ENCODE results near the gene FAM136A. TPM values are rescaled to one million over a fixed set of nuclear protein-coding genes. Genes with fewer than 3 reads are reported as not detected.
A peak's percentile ranks its signal among the peaks of the same experiment; 100 is the strongest.
"Not testable (repeated sequence)": the region's sequence is repeated elsewhere in the genome, so short reads cannot be mapped to it uniquely, and the experiment has no call there.

FAM136A gene
- total and polyA plus RNA-seq, 2 donors: 22.7 to 26.3 TPM

DNA sequence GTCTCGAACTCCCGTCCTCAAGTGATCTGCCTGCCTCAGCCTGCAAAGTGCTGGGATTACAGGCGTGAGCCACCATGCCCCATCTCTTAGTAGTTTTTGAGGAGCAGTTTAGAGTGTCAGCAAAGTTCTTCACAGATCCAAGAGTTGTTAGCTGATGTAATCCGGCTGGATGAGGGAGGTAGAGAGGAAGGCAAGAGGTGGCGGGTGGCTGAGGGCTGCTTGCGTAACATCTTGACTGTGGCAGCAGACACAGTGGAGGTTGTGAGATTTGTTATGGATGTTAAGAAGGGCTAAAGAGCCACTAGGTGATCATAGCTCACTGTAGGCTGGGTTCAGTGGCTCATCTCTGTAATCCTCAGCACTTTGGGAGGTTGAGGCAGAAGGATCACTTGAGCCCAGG lies 19.5 kb upstream of the FAM136A start:
- Histone ChIP-seq H3K4me3 (ENCODE audit: low read depth, low read length) (no peak overlapping the region), H3K4me1 (ENCODE audit: insufficient read depth) (no peaks in the 10 kb centered on the region), H3K27ac (ENCODE audit: low read depth) (no peak overlapping the region), H3K36me3 (ENCODE audit: insufficient read depth) (no peaks in the 10 kb centered on the region)
- 78% methylated on average over 6 of the region's 6 CpGs for WGBS
- DNase-seq (ENCODE audit: extremely low spot score): no peak

GRCh38 chr2:70314640-70315039 lies 12.8 kb upstream of the FAM136A start:
- Histone ChIP-seq H3K4me1 (ENCODE audit: insufficient read depth) (no peaks in the 10 kb centered on the region), H3K36me3 (ENCODE audit: insufficient read depth) (no peaks in the 10 kb centered on the region), H3K4me3 (ENCODE audit: low read depth, low read length) (no peak overlapping the region), H3K27ac (ENCODE audit: low read depth) (no peak overlapping the region)
- DNase-seq (ENCODE audit: extremely low spot score): no peak
- 57% methylated on average over 1 of the region's 1 CpG for WGBS

DNA sequence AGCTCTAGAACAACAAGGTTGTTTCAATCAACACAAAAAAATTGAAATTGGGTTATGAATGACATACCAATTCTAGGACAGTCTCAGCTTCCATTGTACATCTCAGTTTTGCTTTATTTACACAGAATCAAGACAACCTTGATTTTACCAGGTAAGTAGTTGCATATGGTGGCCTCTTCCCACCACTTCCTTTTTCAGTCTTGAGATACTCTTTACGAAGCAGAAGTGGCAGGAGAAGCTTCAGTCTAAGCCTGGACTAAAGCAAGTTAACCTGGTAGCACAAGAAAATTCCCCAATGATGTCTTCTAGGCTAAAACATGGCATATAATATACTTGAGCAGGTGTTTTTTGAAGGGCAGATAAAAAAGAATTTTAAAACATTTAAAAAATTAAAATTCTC lies 10.7 kb upstream of the FAM136A start:
- Histone ChIP-seq H3K36me3 (ENCODE audit: insufficient read depth) (no peaks in the 10 kb centered on the region), H3K27ac (ENCODE audit: low read depth) (no peak overlapping the region), H3K4me3 (ENCODE audit: low read depth, low read length) (no peak overlapping the region), H3K4me1 (ENCODE audit: insufficient read depth) (no peaks in the 10 kb centered on the region)
- DNase-seq (ENCODE audit: extremely low spot score): no peak
- 58% methylated on average over 1 of the region's 1 CpG for WGBS

DNA sequence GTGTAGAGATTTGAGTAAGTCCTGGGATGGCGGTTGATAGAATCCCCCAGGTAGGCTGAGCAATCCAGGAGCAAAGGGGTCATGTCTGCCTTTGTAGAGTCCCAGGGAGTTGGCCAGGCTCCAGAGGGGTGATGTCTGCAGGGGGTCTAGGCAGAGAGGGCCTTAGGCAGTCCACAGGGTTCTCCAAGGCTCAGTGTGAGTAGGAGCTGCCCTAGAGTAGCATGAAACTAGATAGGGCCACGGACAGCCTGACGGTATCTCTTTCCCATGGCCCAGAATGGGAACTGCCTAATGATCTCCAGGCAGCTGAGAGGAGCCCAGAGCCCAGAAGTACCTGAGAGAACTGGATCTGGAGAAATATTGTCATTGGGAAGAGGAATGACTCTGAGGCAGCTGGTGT lies 9.0 kb upstream of the FAM136A start:
- WGBS: 84% methylated on average over 3 of the region's 3 CpGs
- no peak overlapping the region for H3K27ac ChIP-seq (ENCODE audit: low read depth)
- no peaks in the 10 kb centered on the region for H3K36me3 ChIP-seq (ENCODE audit: insufficient read depth)
- no peak overlapping the region for H3K4me3 ChIP-seq (ENCODE audit: low read depth, low read length)
- no peaks in the 10 kb centered on the region for H3K4me1 ChIP-seq (ENCODE audit: insufficient read depth)
- DNase-seq (ENCODE audit: extremely low spot score): no peak

DNA sequence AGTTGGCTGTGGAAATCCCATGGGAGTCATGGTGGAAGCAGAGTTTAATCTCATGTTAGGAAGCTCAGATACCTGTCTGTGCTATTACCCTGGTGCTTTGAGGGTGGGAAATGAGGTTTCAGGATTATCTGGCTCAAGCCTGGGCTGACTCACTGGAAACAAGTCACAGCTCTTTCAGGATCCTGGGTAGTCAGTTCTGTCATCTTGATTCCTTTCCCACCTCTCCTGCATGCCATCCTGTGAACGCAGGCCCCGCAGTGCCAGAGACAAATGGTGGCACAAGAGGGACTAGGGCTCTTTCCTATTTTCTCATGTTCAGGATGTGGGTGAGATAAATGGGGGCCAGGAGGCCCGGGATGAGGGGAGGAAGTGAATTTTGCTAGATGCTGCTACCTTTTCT lies 3.7 kb upstream of the FAM136A start:
- 69% methylated on average over 3 of the region's 3 CpGs for WGBS
- DNase-seq (ENCODE audit: extremely low spot score): no peak
- no peaks in the 10 kb centered on the region for H3K36me3 ChIP-seq (ENCODE audit: insufficient read depth)
- H3K4me1 ChIP-seq (ENCODE audit: insufficient read depth): no peaks in the 10 kb centered on the region
- H3K27ac ChIP-seq (ENCODE audit: low read depth): no peak overlapping the region
- no peak overlapping the region for H3K4me3 ChIP-seq (ENCODE audit: low read depth, low read length)

DNA sequence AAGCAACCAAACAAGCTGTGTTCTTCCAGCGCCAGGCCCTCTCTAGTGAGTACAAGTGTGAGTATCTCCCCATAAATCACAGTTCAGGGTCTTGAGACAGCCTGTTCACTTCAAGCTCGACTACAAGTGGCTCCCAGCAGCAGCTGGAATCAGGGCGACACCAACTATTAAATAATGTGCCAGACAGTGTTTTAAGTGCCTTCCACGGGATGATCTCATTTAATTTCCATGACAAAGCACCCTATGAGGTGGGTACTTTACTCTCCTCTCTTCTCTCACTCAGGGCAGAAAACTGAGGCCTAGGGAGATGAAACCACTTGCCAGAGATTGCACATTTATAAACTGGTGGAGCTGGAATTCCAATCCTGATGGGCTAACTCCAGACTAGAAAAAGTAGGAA lies 2.6 kb upstream of the FAM136A start:
- 49% methylated on average over 4 of the region's 4 CpGs for WGBS
- no peak for DNase-seq (ENCODE audit: extremely low spot score)
- H3K36me3 ChIP-seq (ENCODE audit: insufficient read depth): no peaks in the 10 kb centered on the region
- no peaks in the 10 kb centered on the region for H3K4me1 ChIP-seq (ENCODE audit: insufficient read depth)
- H3K4me3 ChIP-seq (ENCODE audit: low read depth, low read length): no peak overlapping the region
- H3K27ac ChIP-seq (ENCODE audit: low read depth): no peak overlapping the region

DNA sequence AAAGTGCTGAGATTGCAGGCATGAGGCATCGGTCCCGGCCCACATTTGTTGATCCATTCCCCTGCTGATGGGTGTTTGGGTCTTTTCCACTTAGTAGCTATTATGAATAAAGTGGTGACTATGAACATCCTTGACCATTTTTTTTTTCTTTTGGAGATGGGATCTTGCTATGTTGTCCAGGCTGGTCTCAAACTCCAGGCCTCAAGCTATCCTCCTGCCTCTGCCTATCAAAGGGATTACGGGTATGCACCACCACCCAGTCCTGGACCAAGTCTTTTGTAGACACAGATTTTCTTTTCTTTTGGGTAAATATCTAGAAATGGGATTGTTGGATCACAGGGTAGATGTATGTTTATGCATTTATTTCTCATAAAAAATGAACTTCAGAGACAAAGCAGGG lies 1.3 kb upstream of the FAM136A start:
- H3K4me3 ChIP-seq (ENCODE audit: low read depth, low read length): no peak overlapping the region
- 90% methylated on average over 3 of the region's 3 CpGs for WGBS
- peaks cover 3% of the 10 kb centered on the region for H3K36me3 ChIP-seq (ENCODE audit: insufficient read depth)
- DNase-seq (ENCODE audit: extremely low spot score): no peak
- H3K4me1 ChIP-seq (ENCODE audit: insufficient read depth): no peaks in the 10 kb centered on the region
- H3K27ac ChIP-seq (ENCODE audit: low read depth): no peak overlapping the region

DNA sequence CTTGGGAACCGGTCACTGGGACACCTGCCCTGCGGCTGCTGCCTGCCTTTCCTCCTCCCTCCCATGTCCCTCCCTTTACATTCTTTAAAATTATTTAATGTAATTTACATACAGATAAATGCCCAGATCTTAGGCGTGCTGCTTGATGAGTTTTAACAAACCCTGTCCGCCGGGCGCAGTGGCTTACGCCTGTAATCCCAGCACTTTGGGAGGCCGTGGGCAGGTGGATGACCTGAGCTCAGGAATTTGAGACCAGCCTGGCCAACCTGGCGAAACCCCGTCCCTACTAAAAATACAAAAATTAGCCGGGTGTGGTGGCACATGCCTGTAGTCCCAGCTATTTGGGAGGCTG lies 304 bp upstream of the FAM136A start:
- H3K36me3 ChIP-seq (ENCODE audit: insufficient read depth); DNase-seq (ENCODE audit: extremely low spot score); H3K27ac ChIP-seq (ENCODE audit: low read depth); H3K4me3 ChIP-seq (ENCODE audit: low read depth, low read length); H3K4me1 ChIP-seq (ENCODE audit: insufficient read depth): not testable (repeated sequence)
- 43% methylated on average over 11 of the region's 11 CpGs for WGBS

GRCh38 chr2:70300771-70301343 lies 1.0 kb downstream of the FAM136A start:
- Histone ChIP-seq H3K27ac (ENCODE audit: low read depth) (no peak overlapping the region), H3K4me1 (ENCODE audit: insufficient read depth) (no peaks in the 10 kb centered on the region), H3K4me3 (ENCODE audit: low read depth, low read length) (peak overlapping the region; percentile 75), H3K36me3 (ENCODE audit: insufficient read depth) (peaks cover 3% of the 10 kb centered on the region)
- 63% methylated on average over 10 of the region's 10 CpGs for WGBS
- no peak for DNase-seq (ENCODE audit: extremely low spot score)

DNA sequence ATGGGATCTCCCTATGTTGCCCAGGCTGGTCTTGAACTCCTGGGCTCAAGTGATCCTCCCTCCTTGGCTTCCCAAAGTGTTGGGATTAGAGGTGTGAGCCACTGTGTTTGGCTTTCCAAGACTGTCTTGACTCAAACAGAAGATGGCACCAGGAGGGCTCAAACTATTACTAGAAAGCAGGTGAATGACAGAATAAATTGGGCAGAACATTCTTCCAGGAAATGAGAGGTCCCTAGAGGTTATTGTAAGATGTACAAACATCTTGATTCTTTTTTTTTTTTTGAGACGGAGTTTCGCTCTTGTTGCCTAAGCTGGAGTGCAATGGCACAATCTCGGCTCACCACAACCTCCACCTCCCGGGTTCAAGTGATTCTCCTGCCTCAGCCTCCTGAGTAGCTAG lies 4.0 kb downstream of the FAM136A start:
- H3K4me3 ChIP-seq (ENCODE audit: low read depth, low read length); H3K36me3 ChIP-seq (ENCODE audit: insufficient read depth); DNase-seq (ENCODE audit: extremely low spot score); H3K4me1 ChIP-seq (ENCODE audit: insufficient read depth); H3K27ac ChIP-seq (ENCODE audit: low read depth): not testable (repeated sequence)
- WGBS: 93% methylated on average over 4 of the region's 4 CpGs

DNA sequence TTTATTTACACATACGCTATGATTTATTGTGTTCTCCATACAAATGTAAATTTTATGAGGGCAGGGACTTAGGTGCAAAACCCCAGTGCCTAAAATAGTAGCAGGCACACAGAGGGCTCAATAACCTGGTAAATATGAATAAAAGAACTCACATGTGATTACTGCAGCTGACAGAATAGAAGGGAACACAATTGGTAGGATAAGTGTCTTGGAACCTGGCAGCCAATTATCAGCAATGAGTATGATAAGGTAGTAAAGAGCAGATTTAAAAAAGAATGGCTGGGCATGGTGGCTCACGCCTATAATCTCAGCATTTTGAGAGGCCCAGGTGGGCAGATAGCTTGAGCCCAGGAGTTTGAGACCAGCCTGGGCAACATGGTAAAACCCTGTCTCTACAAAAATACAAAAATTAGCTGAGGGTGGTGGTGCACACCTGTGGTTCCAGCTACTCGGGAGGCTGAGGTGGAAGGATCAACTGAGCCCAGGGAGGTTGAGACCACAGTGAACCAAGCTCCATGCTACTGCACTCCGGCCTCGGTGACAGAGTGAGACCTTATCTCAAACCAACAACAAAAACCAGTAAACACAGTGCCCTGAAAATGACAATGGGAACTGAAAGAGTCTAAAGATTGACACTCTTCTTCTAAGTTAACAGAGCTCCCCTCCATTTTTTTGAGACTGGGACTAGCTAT lies 18.2 kb downstream of the FAM136A start:
- Histone ChIP-seq H3K4me1 (ENCODE audit: insufficient read depth) (no peaks in the 10 kb centered on the region), H3K4me3 (ENCODE audit: low read depth, low read length) (no peak overlapping the region), H3K27ac (ENCODE audit: low read depth) (no peak overlapping the region), H3K36me3 (ENCODE audit: insufficient read depth) (peaks cover 7% of the 10 kb centered on the region)
- DNase-seq (ENCODE audit: extremely low spot score): no peak
- WGBS: 94% methylated on average over 5 of the region's 5 CpGs

- DNase-seq (ENCODE audit: extremely low spot score): no peak
- Histone ChIP-seq H3K27ac (ENCODE audit: low read depth) (no peak overlapping the region), H3K4me1 (ENCODE audit: insufficient read depth) (no peaks in the 10 kb centered on the region), H3K4me3 (ENCODE audit: low read depth, low read length) (no peak overlapping the region), H3K36me3 (ENCODE audit: insufficient read depth) (peaks cover 4% of the 10 kb centered on the region)
- 87% methylated on average over 5 of the region's 5 CpGs for WGBS
Observed at GRCh38 chr2:70282439-70282838, 19.4 kb downstream of the FAM136A start.

GRCh38 chr2:70280242-70280798 lies 21.5 kb downstream of the FAM136A start:
- no peak overlapping the region for H3K27ac ChIP-seq (ENCODE audit: low read depth)
- H3K4me3 ChIP-seq (ENCODE audit: low read depth, low read length): no peak overlapping the region
- H3K4me1 ChIP-seq (ENCODE audit: insufficient read depth): no peaks in the 10 kb centered on the region
- no peak for DNase-seq (ENCODE audit: extremely low spot score)
- 95% methylated on average over 2 of the region's 2 CpGs for WGBS
- peaks cover 7% of the 10 kb centered on the region for H3K36me3 ChIP-seq (ENCODE audit: insufficient read depth)

DNA sequence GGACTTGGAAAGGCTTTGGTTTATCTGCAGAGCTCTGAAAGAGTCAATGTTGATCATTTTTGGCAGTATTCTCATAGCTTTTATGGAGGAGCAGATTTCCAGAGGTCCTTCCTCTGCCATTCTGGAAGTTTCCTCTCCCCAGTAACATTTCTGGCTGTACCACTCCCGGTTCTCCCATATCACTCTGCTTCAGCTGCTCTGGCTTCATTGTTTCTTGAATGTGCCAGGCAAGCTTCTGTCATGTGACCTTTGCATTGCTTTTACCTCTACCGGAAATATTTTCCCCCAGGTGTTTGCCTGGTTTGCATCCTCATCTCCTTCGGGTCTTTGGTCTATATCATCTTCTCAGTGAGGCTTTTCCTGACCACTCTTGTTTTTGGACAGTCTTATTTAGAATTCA lies 31.5 kb downstream of the FAM136A start:
- Histone ChIP-seq H3K4me1 (ENCODE audit: insufficient read depth) (no peaks in the 10 kb centered on the region), H3K27ac (ENCODE audit: low read depth) (no peak overlapping the region), H3K4me3 (ENCODE audit: low read depth, low read length) (no peak overlapping the region), H3K36me3 (ENCODE audit: insufficient read depth) (no peaks in the 10 kb centered on the region)
- 78% methylated on average over 3 of the region's 3 CpGs for WGBS
- no peak for DNase-seq (ENCODE audit: extremely low spot score)
